SK-N-SH treated with all-trans-retinoic acid at 6 μM for 48 hours (cell line): Measurements from ENCODE around the gene EXOC4.

Experiments used
- CSRNP3 ChIP-seq: fragments of 250-450 bp; sonication (Bioruptor Pico); IDR thresholded peaks from 2 replicates; pipeline ENCODE4 v1.5.1; 2021; ENCODE audit warnings: mild to moderate bottlenecking, moderate library complexity
- GLIS3 ChIP-seq: fragments of 250-450 bp; sonication (Bioruptor Pico); IDR thresholded peaks from 2 replicates; pipeline ENCODE4 v1.5.0; 2020; ENCODE audit warnings: mild to moderate bottlenecking, moderate library complexity
- ISL1 ChIP-seq: fragments of 250-450 bp; sonication (Bioruptor Pico); IDR thresholded peaks from 2 replicates; pipeline ENCODE4 v2.1.2; 2022; ENCODE audit warnings: mild to moderate bottlenecking, moderate library complexity
- OSR1 ChIP-seq: fragments of 250-450 bp; sonication (Bioruptor Pico); IDR thresholded peaks from 2 replicates; pipeline ENCODE4 v1.8.0; 2022; ENCODE audit warnings: moderate library complexity, mild to moderate bottlenecking, inconsistent platforms
- POU6F1 ChIP-seq: fragments of 250-450 bp; sonication (Bioruptor Pico); IDR thresholded peaks from 2 replicates; pipeline ENCODE4 v1.8.0; 2021; ENCODE audit warnings: low read depth, mild to moderate bottlenecking, moderate library complexity, borderline replicate concordance
- RARB ChIP-seq: fragments of 250-450 bp; sonication (Bioruptor Pico); IDR thresholded peaks from 2 replicates; pipeline ENCODE4 v1.8.0; 2021; ENCODE audit warnings: mild to moderate bottlenecking, moderate library complexity
- SNAI2 ChIP-seq: fragments of 250-450 bp; sonication (Bioruptor Pico); IDR thresholded peaks from 2 replicates; pipeline ENCODE4 v1.5.0; 2020; ENCODE audit warnings: mild to moderate bottlenecking, moderate library complexity
- TSHZ2 ChIP-seq: fragments of 250-450 bp; sonication (Bioruptor Pico); IDR thresholded peaks from 2 replicates; pipeline ENCODE4 v1.5.0; 2020; ENCODE audit warnings: mild to moderate bottlenecking, moderate library complexity
- ZFP3 ChIP-seq: fragments of 250-450 bp; sonication (Bioruptor Pico); IDR thresholded peaks from 2 replicates; pipeline ENCODE4 v1.5.0; 2020; ENCODE audit warnings: mild to moderate bottlenecking, moderate library complexity

- no peak for TF ChIP-seq ZFP3 (CRISPR knock-in tag)
- TF ChIP-seq OSR1: no peak
- TF ChIP-seq GLIS3 (CRISPR knock-in tag): no peak
- no peak for TF ChIP-seq POU6F1 (CRISPR knock-in tag)
- TF ChIP-seq ISL1 (CRISPR knock-in tag): no peak
- no peak for TF ChIP-seq TSHZ2 (CRISPR knock-in tag)
- no peak for TF ChIP-seq CSRNP3 (CRISPR knock-in tag)
- no peak for TF ChIP-seq RARB (CRISPR knock-in tag)
- no peak for TF ChIP-seq SNAI2 (CRISPR knock-in tag)
These were observed 529.6 kb downstream of the EXOC4 start for GRCh38 chr7:133782470-133782869.
